Hepatocyte (in vitro differentiated cells): ENCODE data around the gene CNPPD1.

Source experiments
- CTCF ChIP-seq: fragments of 200-600 bp; sonication (generic); IDR thresholded peaks from 2 replicates; pipeline ENCODE4 v1.5.1; 2016; ENCODE audit warnings: antibody characterized with exemption, mild to moderate bottlenecking; ENCODE audit not compliant: poor library complexity
- EZH2 ChIP-seq: fragments of 200-600 bp; sonication (generic); IDR thresholded peaks from 2 replicates; pipeline ENCODE4 v1.6.1; 2016; ENCODE audit warnings: antibody characterized with exemption, mild to moderate bottlenecking, borderline replicate concordance
- EZH2phosphoT487 ChIP-seq: fragments of 200-600 bp; sonication (generic); IDR thresholded peaks from one replicate; pipeline ENCODE4 v1.6.1; 2018; ENCODE audit warnings: antibody characterized with exemption, mild to moderate bottlenecking, low read depth, moderate library complexity; ENCODE audit not compliant: unreplicated experiment, severe bottlenecking

GRCh38 chr2:219181531-219181930 lies 4.8 kb upstream of the CNPPD1 start:
- no peak for TF ChIP-seq CTCF
- no peak for TF ChIP-seq EZH2
- no peak for TF ChIP-seq EZH2phosphoT487
